ENCODE results near the gene CANT1.

The CANT1 gene

DNA sequence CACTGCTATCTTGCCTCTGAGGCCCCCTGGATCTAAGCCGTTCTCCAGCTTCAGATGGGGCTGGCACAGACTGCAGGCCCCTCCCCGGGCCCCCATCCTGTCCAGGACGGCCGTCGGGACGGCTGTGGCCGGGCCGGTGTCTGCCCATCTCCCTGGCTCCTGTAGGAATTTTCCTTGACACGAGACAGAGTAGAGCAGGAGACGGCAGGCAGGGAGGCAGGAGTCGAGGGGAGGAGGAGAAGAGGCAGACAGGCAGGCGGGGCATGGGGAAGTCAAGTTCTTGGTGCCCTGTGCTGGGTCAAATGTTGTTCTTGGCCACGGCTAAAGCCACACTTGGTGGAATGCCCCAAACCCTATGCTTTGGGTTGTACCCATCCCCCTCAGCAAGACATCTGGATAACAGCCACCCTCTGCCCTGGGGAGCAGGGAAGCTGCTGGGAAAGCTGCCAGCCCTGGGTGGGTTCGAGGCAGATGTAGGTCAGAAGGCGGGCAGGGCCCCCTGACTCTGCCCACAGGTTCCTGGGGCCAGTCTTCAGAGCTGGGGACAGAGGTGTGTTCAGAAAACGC, 18.4 kb upstream of the CANT1 start:
- Histone ChIP-seq H2AFZ (ENCODE audit: low read depth, low read length) (no peak overlapping the region), H3K27me3 (ENCODE audit: low read depth, low read length) (peaks cover 27% of the 10 kb centered on the region), H3K4me1 (ENCODE audit: low read length) (no peaks in the 10 kb centered on the region), H4K20me1 (ENCODE audit: insufficient read depth, low read length) (no peaks in the 10 kb centered on the region), H3K27ac (ENCODE audit: low read length) (no peak overlapping the region), H3K79me2 (ENCODE audit: low read length) (no peaks in the 10 kb centered on the region), H3K9me3 (ENCODE audit: insufficient read depth, low read length) (no peaks in the 10 kb centered on the region), H3K36me3 (replicated peaks; ENCODE audit: low read depth, low read length) (no peaks in the 10 kb centered on the region), H3K4me2 (ENCODE audit: low read length) (no peak overlapping the region), H3K4me3 (ENCODE audit: low read length) (no peak overlapping the region), H3K9ac (ENCODE audit: low read length) (no peak overlapping the region)
- TF ChIP-seq EZH2phosphoT487 (IDR thresholded peaks at IDR 0.05; ENCODE audit: low read depth), result no peak
- TF ChIP-seq, protein P1, sequence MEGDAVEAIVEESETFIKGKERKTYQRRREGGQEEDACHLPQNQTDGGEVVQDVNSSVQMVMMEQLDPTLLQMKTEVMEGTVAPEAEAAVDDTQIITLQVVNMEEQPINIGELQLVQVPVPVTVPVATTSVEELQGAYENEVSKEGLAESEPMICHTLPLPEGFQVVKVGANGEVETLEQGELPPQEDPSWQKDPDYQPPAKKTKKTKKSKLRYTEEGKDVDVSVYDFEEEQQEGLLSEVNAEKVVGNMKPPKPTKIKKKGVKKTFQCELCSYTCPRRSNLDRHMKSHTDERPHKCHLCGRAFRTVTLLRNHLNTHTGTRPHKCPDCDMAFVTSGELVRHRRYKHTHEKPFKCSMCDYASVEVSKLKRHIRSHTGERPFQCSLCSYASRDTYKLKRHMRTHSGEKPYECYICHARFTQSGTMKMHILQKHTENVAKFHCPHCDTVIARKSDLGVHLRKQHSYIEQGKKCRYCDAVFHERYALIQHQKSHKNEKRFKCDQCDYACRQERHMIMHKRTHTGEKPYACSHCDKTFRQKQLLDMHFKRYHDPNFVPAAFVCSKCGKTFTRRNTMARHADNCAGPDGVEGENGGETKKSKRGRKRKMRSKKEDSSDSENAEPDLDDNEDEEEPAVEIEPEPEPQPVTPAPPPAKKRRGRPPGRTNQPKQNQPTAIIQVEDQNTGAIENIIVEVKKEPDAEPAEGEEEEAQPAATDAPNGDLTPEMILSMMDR (IDR thresholded peaks at IDR 0.05; ENCODE audit: low read depth, low read length), result no peak

DNA sequence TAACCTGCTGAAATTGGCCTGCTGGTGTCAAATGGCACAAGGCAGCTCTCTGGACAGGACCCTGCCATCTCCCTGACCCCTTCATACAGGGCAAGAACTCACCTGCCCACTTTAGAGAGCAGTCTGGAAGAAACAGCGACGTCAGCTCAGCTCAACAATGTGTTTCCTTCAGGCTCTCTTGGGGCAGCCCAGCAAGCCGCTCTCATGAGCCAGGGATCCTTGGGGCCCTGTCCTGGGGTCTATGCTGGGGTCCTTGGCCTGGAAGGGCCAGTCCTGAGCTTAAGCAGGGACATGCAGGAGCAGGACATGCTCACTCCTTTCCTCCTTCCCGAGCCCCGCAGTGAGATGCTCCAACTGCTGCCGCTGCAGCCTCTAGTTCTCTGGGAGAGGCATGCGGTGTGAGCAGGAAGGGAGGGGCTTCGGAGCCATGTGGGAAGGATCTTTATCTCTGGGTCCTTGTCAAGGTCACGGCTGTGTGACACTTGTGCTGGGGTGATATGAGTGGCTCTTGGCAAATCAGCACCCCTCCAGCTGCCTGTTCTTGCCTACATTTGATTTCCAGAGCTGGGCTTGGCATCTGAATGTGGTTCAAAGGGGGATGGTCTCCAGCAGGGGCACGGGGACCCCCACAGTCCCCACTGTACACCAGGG, 17.8 kb upstream of the CANT1 start:
- Histone ChIP-seq H3K4me3 (ENCODE audit: low read length) (no peak overlapping the region), H2AFZ (ENCODE audit: low read depth, low read length) (no peak overlapping the region), H3K9ac (ENCODE audit: low read length) (no peak overlapping the region)

DNA sequence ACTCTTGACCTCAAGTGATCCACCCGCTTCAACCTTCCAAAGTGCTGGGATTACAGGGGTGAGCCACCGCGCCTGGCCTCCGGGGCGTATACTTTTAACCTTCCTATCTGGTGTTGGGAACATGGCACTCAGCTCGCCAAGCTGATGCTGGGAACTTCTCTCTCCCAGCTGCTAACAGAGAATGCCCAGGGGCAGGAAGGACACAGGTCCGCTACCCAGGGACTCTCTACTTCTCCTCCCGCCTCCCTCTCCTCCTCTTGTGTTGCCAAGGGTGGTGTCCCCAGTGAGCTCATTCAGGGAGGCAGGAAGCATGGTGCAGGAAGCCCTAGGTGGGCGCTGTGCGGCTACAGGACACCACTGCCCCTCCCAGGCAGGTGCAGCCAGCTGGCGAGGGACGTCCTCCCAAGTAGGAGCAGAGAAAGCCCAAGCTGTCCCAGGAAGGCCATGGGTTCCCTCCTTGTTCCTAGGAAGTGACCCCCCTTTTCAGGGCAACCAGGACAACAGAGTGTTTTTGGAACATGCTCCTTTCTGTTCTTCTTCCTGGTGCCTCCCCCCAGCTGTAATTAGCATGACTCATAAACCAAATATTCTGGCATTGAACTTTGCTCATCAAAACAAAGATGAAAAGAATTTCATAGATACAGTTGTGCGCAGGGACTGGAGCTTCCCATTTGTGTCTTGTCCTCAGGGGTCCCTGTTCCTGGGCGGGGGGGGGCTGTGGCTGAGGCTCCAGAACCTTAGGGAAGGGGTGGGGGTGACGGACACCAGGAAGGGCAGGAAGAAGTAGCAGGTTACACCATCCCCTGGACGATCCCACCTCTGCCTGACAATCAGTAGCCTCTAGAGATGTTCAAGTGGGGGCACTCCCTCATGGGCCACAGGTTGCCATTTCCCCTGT, 17.1 kb upstream of the CANT1 start:
- Histone ChIP-seq H3K9ac (ENCODE audit: low read length) (no peak overlapping the region), H3K27ac (ENCODE audit: low read length) (no peak overlapping the region), H2AFZ (ENCODE audit: low read depth, low read length) (no peak overlapping the region), H3K27me3 (ENCODE audit: low read depth, low read length) (peaks cover 34% of the 10 kb centered on the region), H3K36me3 (replicated peaks; ENCODE audit: low read depth, low read length) (no peaks in the 10 kb centered on the region), H3K4me3 (ENCODE audit: low read length) (no peak overlapping the region), H3K9me3 (ENCODE audit: insufficient read depth, low read length) (no peaks in the 10 kb centered on the region), H3K79me2 (ENCODE audit: low read length) (no peaks in the 10 kb centered on the region), H4K20me1 (ENCODE audit: insufficient read depth, low read length) (no peaks in the 10 kb centered on the region), H3K4me1 (ENCODE audit: low read length) (no peaks in the 10 kb centered on the region), H3K4me2 (ENCODE audit: low read length) (no peak overlapping the region)
- TF ChIP-seq EZH2phosphoT487 (IDR thresholded peaks at IDR 0.05; ENCODE audit: low read depth), result no peak
- TF ChIP-seq, protein P1 (IDR thresholded peaks at IDR 0.05; ENCODE audit: low read depth, low read length), result no peak

More for the DNA sequence above, 17.8 kb upstream of the CANT1 start:
- Histone ChIP-seq H3K9me3 (ENCODE audit: insufficient read depth, low read length) (no peaks in the 10 kb centered on the region), H3K36me3 (replicated peaks; ENCODE audit: low read depth, low read length) (no peaks in the 10 kb centered on the region), H3K27ac (ENCODE audit: low read length) (no peak overlapping the region), H3K4me1 (ENCODE audit: low read length) (no peaks in the 10 kb centered on the region), H4K20me1 (ENCODE audit: insufficient read depth, low read length) (no peaks in the 10 kb centered on the region), H3K4me2 (ENCODE audit: low read length) (no peak overlapping the region), H3K27me3 (ENCODE audit: low read depth, low read length) (peaks cover 33% of the 10 kb centered on the region), H3K79me2 (ENCODE audit: low read length) (no peaks in the 10 kb centered on the region)
- no peak for TF ChIP-seq EZH2phosphoT487 (IDR thresholded peaks at IDR 0.05; ENCODE audit: low read depth)
- TF ChIP-seq, protein P1 (IDR thresholded peaks at IDR 0.05; ENCODE audit: low read depth, low read length), result no peak

Measured in OCI-LY3 (cell line).